Adipocyte (in vitro differentiated cells): ENCODE results near the gene SORBS1.

Experiments used
- DNase-seq: peaks from one replicate; pipeline ENCODE4 v3.0.0-alpha.2; 2015; ENCODE audit warnings: low read depth
- H3K27me3 ChIP-seq: replicated peaks from 2 replicates; pipeline ENCODE4 v1.7.0; 2013; ENCODE audit warnings: mild to moderate bottlenecking, low read length, moderate library complexity; ENCODE audit not compliant: control insufficient read depth, insufficient read depth
- H3K36me3 ChIP-seq: 2 replicates; pipeline ENCODE4 v1.7.0; 2013; ENCODE audit warnings: low read length, mild to moderate bottlenecking, moderate library complexity; ENCODE audit not compliant: control insufficient read depth, insufficient read depth, severe bottlenecking
- H3K4me1 ChIP-seq: 2 replicates; pipeline ENCODE4 v1.7.0; 2013; ENCODE audit warnings: mild to moderate bottlenecking, low read length, moderate library complexity; ENCODE audit not compliant: control insufficient read depth, insufficient read depth
- H3K4me3 ChIP-seq: 2 replicates; pipeline ENCODE4 v1.7.0; 2013; ENCODE audit warnings: mild to moderate bottlenecking, low read length, moderate library complexity
- H3K9ac ChIP-seq: 2 replicates; pipeline ENCODE4 v1.7.0; 2013; ENCODE audit warnings: mild to moderate bottlenecking, low read length, moderate library complexity
- H3K9me3 ChIP-seq: 2 replicates; pipeline ENCODE4 v1.7.0; 2013; ENCODE audit warnings: mild to moderate bottlenecking, low read length, moderate library complexity; ENCODE audit not compliant: control insufficient read depth

Gene SORBS1

GRCh38 chr10:95525033-95525418 is 36.1 kb downstream of the SORBS1 start:
- Histone ChIP-seq H3K9ac (no peak overlapping the region), H3K4me1 (peaks cover 5% of the 10 kb centered on the region), H3K36me3 (no peaks in the 10 kb centered on the region), H3K27me3 (no peaks in the 10 kb centered on the region), H3K9me3 (peaks cover 7% of the 10 kb centered on the region), H3K4me3 (no peak overlapping the region)
- DNase-seq, result no peak

DNA sequence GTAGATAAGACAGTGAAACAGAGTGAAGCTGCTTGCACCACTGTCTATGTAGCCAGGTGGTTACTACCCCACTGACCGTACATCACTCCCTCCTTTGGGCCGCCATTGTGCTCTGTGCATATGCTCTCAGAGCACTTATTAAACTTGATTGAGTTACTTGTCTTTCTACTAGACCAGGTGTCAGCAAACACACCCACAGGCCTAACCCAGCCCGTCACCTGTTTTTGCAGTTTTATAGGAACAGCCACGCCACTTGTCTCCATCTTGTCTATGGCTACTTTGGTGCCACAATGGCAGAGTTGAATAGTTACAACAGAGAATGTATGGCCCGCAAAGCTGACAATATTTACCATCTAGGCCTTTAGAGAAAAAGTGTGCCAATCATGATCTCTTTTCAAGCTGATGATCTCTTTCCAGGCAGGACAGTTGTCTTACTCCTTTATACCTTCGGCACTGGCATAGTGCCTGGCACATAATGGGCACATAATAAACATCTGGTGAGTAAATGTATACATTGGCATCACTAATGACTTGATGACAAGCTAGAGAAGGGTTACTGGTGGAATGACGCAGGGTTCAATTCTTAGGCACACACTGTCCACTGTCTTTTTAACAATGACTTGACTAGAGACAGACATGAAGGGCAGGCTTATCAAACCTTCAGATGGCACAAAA is 36.7 kb downstream of the SORBS1 start:
- no peaks in the 10 kb centered on the region for H3K27me3 ChIP-seq
- H3K9me3 ChIP-seq, result peaks cover 7% of the 10 kb centered on the region
- DNase-seq, result no peak
- H3K36me3 ChIP-seq, result no peaks in the 10 kb centered on the region
- H3K4me1 ChIP-seq, result peaks cover 5% of the 10 kb centered on the region
- H3K4me3 ChIP-seq, result no peak overlapping the region
- H3K9ac ChIP-seq, result no peak overlapping the region

DNA sequence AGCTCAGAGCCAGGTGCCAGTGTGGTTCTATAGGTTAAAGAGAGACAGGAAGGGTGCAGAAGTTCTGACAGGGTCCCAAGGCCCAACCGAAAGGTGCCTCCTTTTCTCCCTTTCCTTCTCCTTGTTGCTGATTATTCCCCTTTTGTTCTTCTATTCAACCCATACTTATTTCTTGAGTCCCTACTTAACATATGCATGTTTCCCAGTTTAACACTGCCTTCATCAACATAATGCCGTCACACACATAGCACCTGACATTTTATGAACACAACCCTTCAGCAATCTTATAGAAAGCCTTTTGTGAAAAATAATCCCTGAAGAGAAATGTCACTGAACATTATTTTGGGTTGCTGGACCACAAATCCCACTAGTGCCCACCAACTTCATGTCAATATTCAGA is 39.1 kb downstream of the SORBS1 start:
- Histone ChIP-seq H3K36me3 (no peaks in the 10 kb centered on the region), H3K9me3 (no peaks in the 10 kb centered on the region), H3K27me3 (no peaks in the 10 kb centered on the region), H3K4me1 (peaks cover 7% of the 10 kb centered on the region), H3K9ac (no peak overlapping the region), H3K4me3 (no peak overlapping the region)
- DNase-seq, result no peak

- Histone ChIP-seq H3K4me3 (no peak overlapping the region), H3K4me1 (peaks cover 7% of the 10 kb centered on the region), H3K36me3 (no peaks in the 10 kb centered on the region), H3K9me3 (no peaks in the 10 kb centered on the region), H3K9ac (no peak overlapping the region), H3K27me3 (no peaks in the 10 kb centered on the region)
- DNase-seq, result no peak
These were observed 40.6 kb downstream of the SORBS1 start for GRCh38 chr10:95520617-95521016.

DNA sequence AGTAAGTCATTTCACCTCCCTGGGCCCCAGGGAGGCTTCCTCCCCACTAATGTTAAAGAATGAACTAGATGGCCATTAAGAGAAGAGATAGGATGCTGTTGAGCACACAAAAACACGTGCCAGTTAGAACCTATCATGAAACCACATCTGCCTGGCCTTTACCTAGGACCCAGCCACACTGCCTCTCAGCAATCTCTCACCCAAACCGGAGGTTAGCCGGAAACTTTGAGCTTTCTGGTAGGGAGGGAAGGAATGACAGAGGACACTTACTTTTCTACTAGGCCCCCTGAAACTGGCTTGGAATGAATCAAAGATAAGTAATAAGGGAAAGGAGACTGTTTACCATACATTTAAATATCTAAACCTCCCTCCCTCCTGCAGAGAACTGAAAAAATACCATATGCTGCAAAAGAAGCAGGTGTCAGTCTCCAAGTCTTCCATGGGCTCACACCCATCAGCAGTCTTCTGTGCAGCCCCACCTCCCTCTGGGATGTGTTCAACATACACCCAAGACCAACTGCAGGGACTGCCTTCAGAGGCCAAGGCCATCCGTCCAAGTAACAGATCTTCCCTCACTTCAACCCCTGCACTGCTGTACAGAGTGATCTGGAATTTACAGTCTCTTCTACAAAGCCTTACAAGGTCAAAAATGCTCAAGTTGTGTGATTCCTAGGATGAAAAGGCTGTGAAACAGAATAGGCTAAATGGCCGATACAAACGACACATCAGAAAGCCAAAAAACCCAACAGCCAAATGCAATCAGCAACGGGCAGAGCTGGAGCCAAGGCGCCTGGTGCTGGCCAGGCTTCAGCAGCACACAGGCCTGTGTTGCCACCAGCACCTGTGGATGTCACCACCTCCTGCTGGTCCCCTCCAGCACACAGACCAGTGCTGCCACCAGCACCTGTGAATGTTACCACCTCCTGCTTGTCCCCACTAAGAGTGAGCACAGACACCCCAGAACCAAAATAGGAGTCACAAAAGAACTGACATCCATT is 42.4 kb downstream of the SORBS1 start:
- no peak overlapping the region for H3K4me3 ChIP-seq
- H3K4me1 ChIP-seq, result peaks cover 14% of the 10 kb centered on the region
- no peaks in the 10 kb centered on the region for H3K36me3 ChIP-seq
- no peaks in the 10 kb centered on the region for H3K27me3 ChIP-seq
- H3K9ac ChIP-seq, result no peak overlapping the region
- DNase-seq, result no peak
- no peaks in the 10 kb centered on the region for H3K9me3 ChIP-seq

GRCh38 chr10:95517536-95518454 is 43.4 kb downstream of the SORBS1 start:
- H3K27me3 ChIP-seq, result no peaks in the 10 kb centered on the region

GRCh38 chr10:95516774-95517373 is 44.3 kb downstream of the SORBS1 start:
- Histone ChIP-seq H3K9me3 (no peaks in the 10 kb centered on the region), H3K36me3 (no peaks in the 10 kb centered on the region), H3K27me3 (no peaks in the 10 kb centered on the region), H3K4me3 (no peak overlapping the region), H3K4me1 (peaks cover 22% of the 10 kb centered on the region), H3K9ac (no peak overlapping the region)
- DNase-seq, result no peak

More at GRCh38 chr10:95517536-95518454, 43.4 kb downstream of the SORBS1 start:
- DNase-seq, result no peak
- H3K9ac ChIP-seq, result no peak overlapping the region
- H3K36me3 ChIP-seq, result no peaks in the 10 kb centered on the region
- no peak overlapping the region for H3K4me3 ChIP-seq
- H3K9me3 ChIP-seq, result no peaks in the 10 kb centered on the region
- H3K4me1 ChIP-seq, result peaks cover 22% of the 10 kb centered on the region

DNA sequence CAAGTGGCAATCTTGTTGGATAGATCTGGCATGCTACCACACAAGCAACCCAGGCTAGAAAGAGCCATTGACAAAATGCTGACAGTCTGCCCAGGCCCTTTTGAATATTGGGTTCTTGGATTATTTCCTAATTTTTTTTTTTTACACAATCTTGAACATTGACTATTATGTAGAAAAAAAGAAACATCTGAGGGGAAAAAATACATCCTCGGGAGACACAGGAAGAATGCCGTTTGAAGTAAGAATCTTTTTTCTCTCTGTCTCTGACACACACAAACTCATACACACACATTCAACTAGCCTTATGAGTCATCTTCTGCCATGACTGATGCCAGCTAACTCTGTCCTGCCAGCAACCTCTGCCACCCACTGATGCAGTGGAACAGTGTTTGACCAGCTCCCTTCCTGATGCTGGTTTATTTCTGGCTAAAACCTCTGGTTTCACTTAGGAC is 47.2 kb downstream of the SORBS1 start:
- Histone ChIP-seq H3K4me1 (peaks cover 27% of the 10 kb centered on the region), H3K9me3 (no peaks in the 10 kb centered on the region), H3K36me3 (no peaks in the 10 kb centered on the region), H3K4me3 (no peak overlapping the region), H3K9ac (no peak overlapping the region), H3K27me3 (no peaks in the 10 kb centered on the region)
- DNase-seq, result peak; percentile 7

GRCh38 chr10:95513008-95513589 is 48.1 kb downstream of the SORBS1 start:
- Histone ChIP-seq H3K4me1 (peaks cover 33% of the 10 kb centered on the region), H3K4me3 (no peak overlapping the region), H3K36me3 (no peaks in the 10 kb centered on the region), H3K27me3 (no peaks in the 10 kb centered on the region), H3K9ac (no peak overlapping the region), H3K9me3 (no peaks in the 10 kb centered on the region)
- DNase-seq, result no peak

DNA sequence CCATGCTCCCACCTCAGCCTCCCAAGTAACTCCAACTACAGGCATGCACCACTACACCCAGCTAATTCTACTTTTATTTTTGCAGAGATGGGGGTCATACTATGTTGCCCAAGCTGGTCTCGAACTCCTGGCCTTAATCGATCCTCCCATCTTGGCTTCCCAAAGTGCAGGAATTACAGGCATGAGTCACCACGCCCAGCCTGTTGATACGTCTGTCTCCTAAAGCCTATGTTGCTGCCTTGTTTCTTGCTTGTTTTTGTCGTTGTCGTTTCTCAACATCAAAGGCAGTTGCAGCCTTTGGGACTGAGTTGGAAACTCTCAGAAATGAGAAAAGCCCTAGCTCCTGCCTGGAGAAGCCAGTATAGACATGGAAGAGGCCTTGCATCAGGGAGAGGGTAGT is 49.9 kb downstream of the SORBS1 start:
- peaks cover 33% of the 10 kb centered on the region for H3K4me1 ChIP-seq
- H3K9me3 ChIP-seq, result no peaks in the 10 kb centered on the region
- DNase-seq, result no peak
- no peak overlapping the region for H3K4me3 ChIP-seq
- H3K36me3 ChIP-seq, result no peaks in the 10 kb centered on the region
- H3K9ac ChIP-seq, result no peak overlapping the region
- H3K27me3 ChIP-seq, result no peaks in the 10 kb centered on the region
